IMR-90 (cell line): ENCODE data around the gene DHCR24.

Experiments
- FOS ChIP-seq: fragments of 150-350 bp; IDR thresholded peaks from 2 replicates; pipeline ENCODE4 v1.6.1; 2016; ENCODE audit warnings: low read depth, low read length
- MAFK ChIP-seq: IDR thresholded peaks from 2 replicates; pipeline ENCODE4 v1.6.1; 2012; ENCODE audit warnings: low read depth, low read length, improper control_type of control experiment
- MAZ ChIP-seq: IDR thresholded peaks from 2 replicates; pipeline ENCODE4 v1.6.1; 2012; ENCODE audit warnings: low read depth, mild to moderate bottlenecking, low read length, improper control_type of control experiment, moderate library complexity, borderline replicate concordance
- MXI1 ChIP-seq: IDR thresholded peaks from 2 replicates; pipeline ENCODE4 v1.6.1; 2012; ENCODE audit warnings: low read depth, mild to moderate bottlenecking, low read length, moderate library complexity, borderline replicate concordance
- POLR2A ChIP-seq: IDR thresholded peaks from 2 replicates; pipeline ENCODE4 v1.6.1; 2012; ENCODE audit warnings: mild to moderate bottlenecking, low read depth, low read length
- RAD21 ChIP-seq: IDR thresholded peaks from 2 replicates; pipeline ENCODE4 v1.6.1; 2012; ENCODE audit warnings: low read length, improper control_type of control experiment
- RCOR1 ChIP-seq: IDR thresholded peaks from 2 replicates; pipeline ENCODE4 v1.6.1; 2012; ENCODE audit warnings: mild to moderate bottlenecking, low read length, improper control_type of control experiment; ENCODE audit not compliant: insufficient replicate concordance
- RFX5 ChIP-seq: IDR thresholded peaks from 2 replicates; pipeline ENCODE4 v1.8.0; 2012; ENCODE audit warnings: low read depth, mild to moderate bottlenecking, low read length, moderate library complexity
- TF ChIP-seq, protein P1 (sequence below): conservative IDR thresholded peaks from 2 replicates; pipeline ENCODE4 v1.5.1; 2012; ENCODE audit warnings: mild to moderate bottlenecking, low read depth, low read length, improper control_type of control experiment
- TF ChIP-seq, protein P2 (sequence below): fragments of 150-350 bp; IDR thresholded peaks from 2 replicates; pipeline ENCODE4 v1.6.1; 2017; ENCODE audit warnings: mild to moderate bottlenecking, antibody characterized with exemption, low read length, low read depth

DNA sequence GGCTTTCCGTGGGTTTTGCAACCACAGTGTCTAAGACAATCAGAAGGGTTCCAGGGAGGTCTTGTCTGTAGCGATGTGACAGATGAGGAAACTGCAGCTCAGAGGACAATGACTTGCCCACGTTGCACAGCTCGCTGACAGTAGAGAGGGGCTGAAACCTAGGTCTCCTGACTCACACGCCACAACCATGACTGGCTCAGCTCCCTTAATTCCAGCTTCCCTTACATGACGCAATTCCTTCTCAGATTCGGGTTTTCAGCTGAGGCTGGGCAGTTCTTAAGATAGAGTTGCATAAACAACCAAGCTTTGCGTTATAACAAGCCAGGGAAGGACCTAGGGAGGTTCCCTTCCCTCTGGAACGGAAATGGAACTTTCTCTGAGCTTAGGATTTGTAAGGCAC is 36.3 kb downstream of the DHCR24 start:
- no peak for TF ChIP-seq RAD21
- TF ChIP-seq, protein P1, sequence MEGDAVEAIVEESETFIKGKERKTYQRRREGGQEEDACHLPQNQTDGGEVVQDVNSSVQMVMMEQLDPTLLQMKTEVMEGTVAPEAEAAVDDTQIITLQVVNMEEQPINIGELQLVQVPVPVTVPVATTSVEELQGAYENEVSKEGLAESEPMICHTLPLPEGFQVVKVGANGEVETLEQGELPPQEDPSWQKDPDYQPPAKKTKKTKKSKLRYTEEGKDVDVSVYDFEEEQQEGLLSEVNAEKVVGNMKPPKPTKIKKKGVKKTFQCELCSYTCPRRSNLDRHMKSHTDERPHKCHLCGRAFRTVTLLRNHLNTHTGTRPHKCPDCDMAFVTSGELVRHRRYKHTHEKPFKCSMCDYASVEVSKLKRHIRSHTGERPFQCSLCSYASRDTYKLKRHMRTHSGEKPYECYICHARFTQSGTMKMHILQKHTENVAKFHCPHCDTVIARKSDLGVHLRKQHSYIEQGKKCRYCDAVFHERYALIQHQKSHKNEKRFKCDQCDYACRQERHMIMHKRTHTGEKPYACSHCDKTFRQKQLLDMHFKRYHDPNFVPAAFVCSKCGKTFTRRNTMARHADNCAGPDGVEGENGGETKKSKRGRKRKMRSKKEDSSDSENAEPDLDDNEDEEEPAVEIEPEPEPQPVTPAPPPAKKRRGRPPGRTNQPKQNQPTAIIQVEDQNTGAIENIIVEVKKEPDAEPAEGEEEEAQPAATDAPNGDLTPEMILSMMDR: no peak
- TF ChIP-seq POLR2A: no peak
- TF ChIP-seq, protein P2, sequence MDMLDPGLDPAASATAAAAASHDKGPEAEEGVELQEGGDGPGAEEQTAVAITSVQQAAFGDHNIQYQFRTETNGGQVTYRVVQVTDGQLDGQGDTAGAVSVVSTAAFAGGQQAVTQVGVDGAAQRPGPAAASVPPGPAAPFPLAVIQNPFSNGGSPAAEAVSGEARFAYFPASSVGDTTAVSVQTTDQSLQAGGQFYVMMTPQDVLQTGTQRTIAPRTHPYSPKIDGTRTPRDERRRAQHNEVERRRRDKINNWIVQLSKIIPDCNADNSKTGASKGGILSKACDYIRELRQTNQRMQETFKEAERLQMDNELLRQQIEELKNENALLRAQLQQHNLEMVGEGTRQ: peak; percentile 41; the same call in 1 of the 2 replicates
- no peak for TF ChIP-seq RFX5
- peak; percentile 55; the same call in 1 of the 2 replicates for TF ChIP-seq MAFK
- peak; percentile 82 for TF ChIP-seq FOS
- peak; percentile 93 for TF ChIP-seq MXI1
- TF ChIP-seq MAZ: peak; percentile 38; the same call in 1 of the 2 replicates
- TF ChIP-seq RCOR1: peak; percentile 20
